Prostate gland (tissue), 2 donors: ENCODE measurements around the gene CPT1C. TPM values are rescaled to one million over a fixed set of nuclear protein-coding genes. Genes with fewer than 3 reads are reported as not detected.

Source experiments
- DNase-seq: peaks from one replicate; pipeline ENCODE4 v3.0.0-alpha.2; 2019; ENCODE audit warnings: low spot score
- H3K27ac ChIP-seq, 2 donors: fragments of 200-600 bp; sonication (generic); 2 replicates each; pipeline ENCODE4 v1.5.1; 2017 to 2019
- H3K27me3 ChIP-seq: fragments of 200-600 bp; sonication (generic); replicated peaks from 2 replicates; pipeline ENCODE4 v1.5.1; 2019; ENCODE audit not compliant: insufficient read depth
- H3K36me3 ChIP-seq, 2 donors: fragments of 200-600 bp; sonication (generic); 1 replicate in 1 of 2; 2 replicates in 1 of 2; pipeline versions ENCODE4 v1.5.1 to v1.8.1; 2017 to 2019
- H3K4me1 ChIP-seq: fragments of 200-600 bp; sonication (generic); replicated peaks from 2 replicates; pipeline ENCODE4 v1.5.1; 2019
- H3K4me3 ChIP-seq, 2 donors: fragments of 200-600 bp; sonication (generic); 2 replicates each; pipeline ENCODE4 v1.5.1; 2017 to 2019
- H3K9me3 ChIP-seq: fragments of 200-600 bp; sonication (generic); 2 replicates; pipeline ENCODE4 v1.5.1; 2017
- POLR2A ChIP-seq: fragments of 450-650 bp; IDR thresholded peaks from one replicate; pipeline ENCODE4 v1.6.1; 2016; ENCODE audit warnings: antibody characterized with exemption, mild to moderate bottlenecking
- POLR2AphosphoS5 ChIP-seq: sonication (generic); formaldehyde crosslinking; IDR thresholded peaks from one replicate; pipeline ENCODE4 v1.6.1; 2017; ENCODE audit warnings: antibody characterized with exemption
- WGBS: methylation state at CpG from one replicate; pipeline ENCODE4 v1.1.5; 2018; 5-methylcytosine and 5-hydroxymethylcytosine counted together
- intact Hi-C: fragments of 100-400 bp; cut with DNase I; formaldehyde crosslinking; loops from one replicate; pipeline ENCODE4 v1.14.2; 2022
- total RNA-seq, 2 donors: library from RNA; depleted of rRNA; stranded (reverse); fragments of >200 nt; gene quantifications; one replicate each; pipeline ENCODE4 v1.1.0, GENCODE V29; 2016
- TF ChIP-seq, protein P1 (sequence below), 4 experiments: fragments of 200-600 bp in 2 of 4; fragments of 450-650 bp in 2 of 4; sonication (generic) in 2 of 4; IDR thresholded peaks; 1 replicate in 3 of 4; 2 replicates in 1 of 4; pipeline ENCODE4 v1.5.1; 2016 to 2019; ENCODE audit warnings: antibody characterized with exemption in 4 of 4, mild to moderate bottlenecking in 2 of 4, moderate library complexity in 2 of 4

CPT1C gene
- total RNA-seq, 2 donors from 2014 or later = 0.96 to 5.5 TPM

GRCh38 chr19:49669516-49669915 is 21.4 kb upstream of the CPT1C start:
- no peak for DNase-seq
- no peak overlapping the region for H3K27ac ChIP-seq
- H3K4me3 ChIP-seq = no peak overlapping the region
- intact Hi-C loops = no loop called here
- no peaks in the 10 kb centered on the region for H3K9me3 ChIP-seq
- 91% methylated on average over 3 of the region's 3 CpGs for WGBS
- H3K4me1 ChIP-seq = peaks cover 13% of the 10 kb centered on the region
- H3K36me3 ChIP-seq = no peaks in the 10 kb centered on the region
- no peaks in the 10 kb centered on the region for H3K27me3 ChIP-seq
- TF ChIP-seq POLR2AphosphoS5 (no peak), POLR2A (no peak)
- TF ChIP-seq, protein P1, sequence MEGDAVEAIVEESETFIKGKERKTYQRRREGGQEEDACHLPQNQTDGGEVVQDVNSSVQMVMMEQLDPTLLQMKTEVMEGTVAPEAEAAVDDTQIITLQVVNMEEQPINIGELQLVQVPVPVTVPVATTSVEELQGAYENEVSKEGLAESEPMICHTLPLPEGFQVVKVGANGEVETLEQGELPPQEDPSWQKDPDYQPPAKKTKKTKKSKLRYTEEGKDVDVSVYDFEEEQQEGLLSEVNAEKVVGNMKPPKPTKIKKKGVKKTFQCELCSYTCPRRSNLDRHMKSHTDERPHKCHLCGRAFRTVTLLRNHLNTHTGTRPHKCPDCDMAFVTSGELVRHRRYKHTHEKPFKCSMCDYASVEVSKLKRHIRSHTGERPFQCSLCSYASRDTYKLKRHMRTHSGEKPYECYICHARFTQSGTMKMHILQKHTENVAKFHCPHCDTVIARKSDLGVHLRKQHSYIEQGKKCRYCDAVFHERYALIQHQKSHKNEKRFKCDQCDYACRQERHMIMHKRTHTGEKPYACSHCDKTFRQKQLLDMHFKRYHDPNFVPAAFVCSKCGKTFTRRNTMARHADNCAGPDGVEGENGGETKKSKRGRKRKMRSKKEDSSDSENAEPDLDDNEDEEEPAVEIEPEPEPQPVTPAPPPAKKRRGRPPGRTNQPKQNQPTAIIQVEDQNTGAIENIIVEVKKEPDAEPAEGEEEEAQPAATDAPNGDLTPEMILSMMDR (IDR thresholded peaks at IDR 0.05) = no peak

GRCh38 chr19:49672131-49672919 is 18.6 kb upstream of the CPT1C start:
- no peak for TF ChIP-seq POLR2A
- TF ChIP-seq POLR2AphosphoS5 = peak; percentile 54
- TF ChIP-seq, protein P1 (IDR thresholded peaks at IDR 0.05) = peak; percentile 68 to 80 (median 72)
- Histone ChIP-seq H3K27ac (peak overlapping the region; percentile 20 to 56), H3K36me3 (no peaks in the 10 kb centered on the region), H3K4me1 (no peaks in the 10 kb centered on the region), H3K9me3 (no peaks in the 10 kb centered on the region), H3K27me3 (no peaks in the 10 kb centered on the region), H3K4me3 (no peak overlapping the region)
- peak; percentile 59 for DNase-seq
- WGBS = 26% methylated on average over 28 of the region's 28 CpGs
- intact Hi-C loops = no loop called here

DNA sequence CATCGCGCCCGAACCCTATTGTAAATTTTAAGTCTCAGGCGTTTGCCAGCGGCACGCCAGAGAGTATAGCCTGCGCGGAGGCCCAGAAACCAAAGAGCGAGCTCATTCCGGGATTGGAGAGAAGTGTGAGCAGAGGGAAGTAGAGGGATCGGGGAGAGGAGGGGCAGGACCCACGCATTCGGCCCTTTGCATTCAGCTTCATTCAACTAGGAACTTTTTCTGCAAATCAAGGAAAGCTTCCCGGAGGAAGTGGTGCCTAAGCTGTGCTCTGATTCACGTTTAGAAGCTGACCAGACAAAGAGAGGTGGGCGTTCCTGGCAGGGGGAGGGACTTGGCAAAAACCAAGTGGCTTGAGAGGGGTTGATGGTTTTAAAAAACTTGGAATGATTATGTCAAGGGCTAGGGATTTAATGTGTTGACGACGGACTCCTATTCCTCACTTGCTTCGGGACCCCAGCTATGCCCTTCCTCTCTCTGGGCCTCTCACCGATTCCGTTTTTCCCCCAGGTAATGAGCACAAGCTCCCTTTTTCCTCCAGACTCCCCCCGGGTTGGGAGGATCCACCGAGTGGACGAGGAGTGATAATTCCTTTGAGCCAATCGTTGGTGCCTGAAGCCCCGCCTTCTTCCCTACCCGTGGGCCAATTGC is 14.7 kb upstream of the CPT1C start:
- H3K27me3 ChIP-seq = no peaks in the 10 kb centered on the region
- H3K9me3 ChIP-seq = no peaks in the 10 kb centered on the region
- peak overlapping the region; percentile 6 to 23 for H3K4me3 ChIP-seq
- DNase-seq = peak; percentile 75
- H3K27ac ChIP-seq = peak overlapping the region; percentile 81 to 92
- TF ChIP-seq POLR2A = no peak
- TF ChIP-seq, protein P1 (IDR thresholded peaks at IDR 0.05) = peak in 1 of 4 experiments; percentile 24
- peaks cover 11% of the 10 kb centered on the region for H3K4me1 ChIP-seq
- H3K36me3 ChIP-seq = no peaks in the 10 kb centered on the region
- 4% methylated on average over 27 of the region's 27 CpGs for WGBS
- intact Hi-C loops = loop anchor here (2.0 to 5.0 kb wide), 3 partner anchors 33 to 91 kb away; partner anchors contain the start of genes AP2A1, PRR12 and SCAF1

DNA sequence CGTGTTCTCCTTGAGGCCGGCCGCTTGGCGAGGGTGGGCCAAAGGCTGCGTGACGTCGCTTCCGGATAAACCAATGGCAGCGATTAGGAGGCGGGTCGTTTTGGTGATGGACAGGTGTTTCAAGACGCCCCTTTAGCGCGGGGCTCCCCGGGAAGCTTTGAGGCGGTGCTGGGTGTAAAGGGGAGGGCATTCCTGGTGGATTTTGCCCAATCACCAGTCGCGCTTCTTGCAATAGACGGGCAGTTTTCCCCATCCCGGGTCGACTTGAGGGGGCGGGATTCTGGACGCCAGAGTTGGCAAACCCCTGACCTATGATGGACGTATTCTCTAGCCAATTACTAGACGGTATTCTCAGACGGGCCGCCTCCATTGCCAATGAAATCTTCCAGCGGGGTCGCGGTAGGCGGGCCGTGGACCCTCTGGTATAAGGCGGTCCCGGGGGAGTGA is 14.1 kb upstream of the CPT1C start:
- peak overlapping the region; percentile 83 to 93 for H3K27ac ChIP-seq
- peaks cover 11% of the 10 kb centered on the region for H3K4me1 ChIP-seq
- TF ChIP-seq, protein P1 (IDR thresholded peaks at IDR 0.05) = no peak
- TF ChIP-seq POLR2AphosphoS5 (peak; percentile 91), POLR2A (no peak)
- H3K36me3 ChIP-seq = peaks cover under 1 to 1% of the 10 kb centered on the region in 2 donors
- no peaks in the 10 kb centered on the region for H3K27me3 ChIP-seq
- 0% methylated on average over 26 of the region's 34 CpGs for WGBS
- H3K9me3 ChIP-seq = no peaks in the 10 kb centered on the region
- H3K4me3 ChIP-seq = peak overlapping the region; percentile 66 to 92
- intact Hi-C loops = loop anchor here (2.0 to 5.0 kb wide), 3 partner anchors 34 to 90 kb away; partner anchors contain the start of genes AP2A1, PRR12 and SCAF1
- peak; percentile 100 for DNase-seq
